Spleen (tissue), 11 donors: ENCODE data around the gene HLA-DQB2. TPM values are rescaled to one million over a fixed set of nuclear protein-coding genes. Genes with fewer than 3 reads are reported as not detected.
"Not testable (repeated sequence)": the region's sequence is repeated elsewhere in the genome, so short reads cannot be mapped to it uniquely, and the experiment has no call there.

Source experiments
- DNase-seq: peaks from one replicate; pipeline ENCODE4 v3.0.0-alpha.2; 2020
- H3K27ac ChIP-seq, 8 donors: fragments of 200-600 bp; sonication (generic) in 7 of 8; 1 replicate in 4 of 8; 2 replicates in 4 of 8; pipeline versions ENCODE4 v1.5.0 to v1.8.0; 2016 to 2021; ENCODE audit warnings: inconsistent platforms in 4 of 8, mild to moderate bottlenecking in 4 of 8, moderate library complexity in 1 of 8
- H3K27me3 ChIP-seq, 7 donors: fragments of 200-600 bp; sonication (generic) in 6 of 7; replicated peaks in 1 of 7; 1 replicate in 4 of 7; 2 replicates in 3 of 7; pipeline versions ENCODE4 v1.5.0 to v1.8.0; 2016 to 2021; ENCODE audit warnings: inconsistent platforms in 3 of 7, mild to moderate bottlenecking in 1 of 7
- H3K36me3 ChIP-seq, 6 donors: fragments of 200-600 bp; sonication (generic) in 5 of 6; 1 replicate in 4 of 6; 2 replicates in 2 of 6; pipeline versions ENCODE4 v1.5.0 to v1.8.0; 2016 to 2021; ENCODE audit warnings: inconsistent platforms in 2 of 6
- H3K4me1 ChIP-seq, 6 donors: fragments of 200-600 bp; sonication (generic) in 5 of 6; 1 replicate in 3 of 6; 2 replicates in 3 of 6; pipeline versions ENCODE4 v1.5.0 to v1.8.0; 2016 to 2021; ENCODE audit warnings: inconsistent platforms in 3 of 6
- H3K4me3 ChIP-seq, 8 donors: fragments of 200-600 bp; sonication (generic) in 7 of 8; 1 replicate in 4 of 8; 2 replicates in 4 of 8; pipeline versions ENCODE4 v1.5.0 to v1.8.0; 2016 to 2021; ENCODE audit warnings: inconsistent platforms in 4 of 8, mild to moderate bottlenecking in 4 of 8, moderate library complexity in 2 of 8
- H3K9me3 ChIP-seq, 8 donors: fragments of 200-600 bp; sonication (generic) in 7 of 8; 1 replicate in 4 of 8; 2 replicates in 4 of 8; pipeline versions ENCODE4 v1.5.0 to v1.8.0; 2016 to 2021; ENCODE audit warnings: inconsistent platforms in 4 of 8
- POLR2A ChIP-seq, 3 donors: fragments of 450-650 bp; IDR thresholded peaks; one replicate each; pipeline ENCODE4 v1.5.1; 2017; ENCODE audit warnings: antibody characterized with exemption in 3 of 3, mild to moderate bottlenecking in 1 of 3
- POLR2AphosphoS5 ChIP-seq, 3 donors: sonication (generic); formaldehyde crosslinking; IDR thresholded peaks; one replicate each; pipeline ENCODE4 v1.5.1; 2017; ENCODE audit warnings: antibody characterized with exemption in 3 of 3
- WGBS, 5 donors: extraction: QIAGEN DNeasy Blood & Tissue Kit in 3 of 5; methylation state at CpG; one replicate each; pipeline versions ENCODE4 v1.1.5 to v1.1.7; 2013 to 2018; 5-methylcytosine and 5-hydroxymethylcytosine counted together
- intact Hi-C: fragments of 100-400 bp; cut with DNase I; formaldehyde crosslinking; loops from one replicate; pipeline ENCODE4 v1.15.0; 2023; ENCODE audit warnings: low total_unique reads
- polyA plus RNA-seq, 3 donors: library from polyadenylated mRNA; stranded (reverse); fragments of 200-250 nt; gene quantifications; one replicate each; pipeline ENCODE4 v1.2.1, GENCODE V29; 2013
- total RNA-seq, 7 donors: library from RNA; depleted of rRNA in 3 of 7; stranded (reverse); fragments of >200 nt in 3 of 7; fragmentation: NEBNext Ultra II Directional in 4 of 7; extraction: Animal tissue kit (Norgen Biotek cat#: 25700) in 4 of 7; gene quantifications; one replicate each; pipeline versions ENCODE4 v1.1.0 to v1.2.1, GENCODE V29; 2016 to 2021
- TF ChIP-seq, protein P1 (sequence below), 11 experiments: fragments of 200-600 bp in 7 of 11; fragments of 450-650 bp in 4 of 11; sonication (generic) in 4 of 11; IDR thresholded peaks in 8 of 11; conservative IDR thresholded peaks in 3 of 11; 1 replicate in 7 of 11; 2 replicates in 4 of 11; pipeline versions ENCODE4 v1.4.0 to v1.8.0; 2016 to 2021; ENCODE audit warnings: antibody characterized with exemption in 11 of 11, inconsistent platforms in 4 of 11, mild to moderate bottlenecking in 1 of 11
- donor health status: healthy with polysubstance abuse.
- donor health status: DM: no; HTN: no; CAD: no; lungs with moderate emphysema.
- donor health status: DM: no; HTN: no; CAD: no.
- donor health status: Bipolar disorder and iron deficiency.
- donor health status: healthy.
- donor health status: DM: no; HTN: no; CAD: no.
- donor health status: DM: yes; HTN: yes; CAD: no.

HLA-DQB2 gene
- total and polyA plus RNA-seq, 10 donors = 0.88 to 72.6 (median 5.8) TPM; not detected in 2

DNA sequence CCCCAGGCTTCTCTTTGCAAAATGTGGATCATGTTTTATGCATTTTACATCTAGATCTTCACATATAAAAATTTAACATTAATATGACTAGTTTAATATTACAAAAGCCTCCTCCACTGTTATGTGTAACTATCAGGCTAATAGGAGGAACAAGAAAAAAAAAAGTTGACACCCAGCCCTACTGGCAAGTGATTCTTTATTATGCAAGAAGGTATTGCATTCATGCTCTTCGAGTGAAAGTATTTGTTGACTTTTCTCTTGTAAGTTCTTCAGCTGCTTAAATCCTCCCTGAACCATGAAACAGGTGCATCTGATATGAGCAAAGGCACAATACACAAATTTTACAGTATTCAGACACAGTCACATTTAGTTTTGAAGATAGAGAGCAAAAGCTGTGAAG lies 716 bp upstream of the HLA-DQB2 start:
- peaks cover 0 to 58% (median 4%) of the 10 kb centered on the region in 7 donors for H3K27me3 ChIP-seq
- no peaks in the 10 kb centered on the region for H3K9me3 ChIP-seq
- no peak overlapping the region for H3K27ac ChIP-seq
- WGBS, 5 donors = 25 to 55% (median 40%) methylated on average over 1 of the region's 1 CpG
- intact Hi-C loops = no loop called here
- H3K4me1 ChIP-seq = no peaks in the 10 kb centered on the region
- H3K36me3 ChIP-seq = no peaks in the 10 kb centered on the region
- DNase-seq = no peak
- TF ChIP-seq POLR2A (IDR thresholded peaks at IDR 0.05) (no peak), POLR2AphosphoS5 (IDR thresholded peaks at IDR 0.05) (no peak)
- TF ChIP-seq, protein P1, sequence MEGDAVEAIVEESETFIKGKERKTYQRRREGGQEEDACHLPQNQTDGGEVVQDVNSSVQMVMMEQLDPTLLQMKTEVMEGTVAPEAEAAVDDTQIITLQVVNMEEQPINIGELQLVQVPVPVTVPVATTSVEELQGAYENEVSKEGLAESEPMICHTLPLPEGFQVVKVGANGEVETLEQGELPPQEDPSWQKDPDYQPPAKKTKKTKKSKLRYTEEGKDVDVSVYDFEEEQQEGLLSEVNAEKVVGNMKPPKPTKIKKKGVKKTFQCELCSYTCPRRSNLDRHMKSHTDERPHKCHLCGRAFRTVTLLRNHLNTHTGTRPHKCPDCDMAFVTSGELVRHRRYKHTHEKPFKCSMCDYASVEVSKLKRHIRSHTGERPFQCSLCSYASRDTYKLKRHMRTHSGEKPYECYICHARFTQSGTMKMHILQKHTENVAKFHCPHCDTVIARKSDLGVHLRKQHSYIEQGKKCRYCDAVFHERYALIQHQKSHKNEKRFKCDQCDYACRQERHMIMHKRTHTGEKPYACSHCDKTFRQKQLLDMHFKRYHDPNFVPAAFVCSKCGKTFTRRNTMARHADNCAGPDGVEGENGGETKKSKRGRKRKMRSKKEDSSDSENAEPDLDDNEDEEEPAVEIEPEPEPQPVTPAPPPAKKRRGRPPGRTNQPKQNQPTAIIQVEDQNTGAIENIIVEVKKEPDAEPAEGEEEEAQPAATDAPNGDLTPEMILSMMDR (IDR thresholded peaks at IDR 0.05 in 8 of 11, conservative IDR thresholded peaks at IDR 0.05 in 3 of 11) = no peak
- no peak overlapping the region for H3K4me3 ChIP-seq

DNA sequence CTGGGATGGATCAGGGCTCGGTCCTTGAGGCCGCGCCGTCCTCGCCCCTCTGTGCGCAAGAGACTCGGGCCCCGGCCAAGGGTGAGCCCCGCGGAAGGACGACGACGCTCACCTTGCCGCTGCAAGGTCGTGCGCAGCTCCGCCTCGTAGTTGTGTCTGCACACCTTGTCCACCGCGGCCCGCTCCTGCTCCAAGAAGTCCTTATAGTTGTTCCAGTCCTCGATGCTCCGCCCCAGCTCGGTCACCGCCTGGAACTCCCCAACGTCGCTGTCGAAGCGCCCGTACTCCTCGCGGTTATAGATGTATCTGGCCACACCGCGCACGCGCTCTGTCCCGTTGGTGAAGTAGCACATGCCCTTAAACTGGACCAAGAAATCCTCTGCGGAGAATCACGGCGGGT lies 1.8 kb downstream of the HLA-DQB2 start:
- no peaks in the 10 kb centered on the region for H3K36me3 ChIP-seq
- TF ChIP-seq POLR2A (IDR thresholded peaks at IDR 0.05) (no peak), POLR2AphosphoS5 (IDR thresholded peaks at IDR 0.05) (no peak)
- TF ChIP-seq, protein P1 (IDR thresholded peaks at IDR 0.05 in 8 of 11, conservative IDR thresholded peaks at IDR 0.05 in 3 of 11) = no peak
- H3K4me3 ChIP-seq = no peak overlapping the region
- intact Hi-C loops = no loop called here
- H3K27me3 ChIP-seq = peaks cover 0 to 40% (median 4%) of the 10 kb centered on the region in 7 donors
- DNase-seq = no peak
- H3K9me3 ChIP-seq = no peaks in the 10 kb centered on the region
- no peak overlapping the region for H3K27ac ChIP-seq
- WGBS, 5 donors = 61 to 78% (median 71%) methylated on average over 36 to 40 of the region's 40 CpGs
- H3K4me1 ChIP-seq = no peaks in the 10 kb centered on the region

DNA sequence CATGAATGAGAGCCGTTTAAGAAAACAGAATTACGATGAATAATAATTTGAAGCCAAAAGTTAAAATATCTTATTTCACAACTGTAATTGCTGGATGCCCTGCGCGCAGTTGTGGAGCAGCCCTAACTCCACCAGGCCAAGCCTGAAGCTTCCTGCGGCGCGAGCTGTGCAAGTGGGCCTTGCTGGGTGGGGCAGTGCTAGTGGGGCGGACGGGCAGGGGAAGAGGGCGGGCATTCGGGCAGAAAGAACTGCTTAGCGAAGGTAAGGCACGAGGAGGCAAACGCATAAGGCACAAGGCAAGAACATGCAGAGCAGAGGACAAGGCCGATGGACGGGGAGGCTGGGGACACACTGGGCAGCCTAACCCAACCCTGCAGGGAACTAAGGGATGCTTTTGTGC lies 2.3 kb downstream of the HLA-DQB2 start:
- H3K36me3 ChIP-seq = no peaks in the 10 kb centered on the region
- no peak overlapping the region for H3K4me3 ChIP-seq
- WGBS, 5 donors = 82 to 93% (median 89%) methylated on average over 16 of the region's 16 CpGs
- no peak overlapping the region for H3K27ac ChIP-seq
- intact Hi-C loops = no loop called here
- H3K27me3 ChIP-seq = peaks cover 0 to 40% (median 4%) of the 10 kb centered on the region in 7 donors
- no peaks in the 10 kb centered on the region for H3K9me3 ChIP-seq
- DNase-seq = no peak
- no peaks in the 10 kb centered on the region for H3K4me1 ChIP-seq
- no peak for TF ChIP-seq POLR2A (IDR thresholded peaks at IDR 0.05)

DNA sequence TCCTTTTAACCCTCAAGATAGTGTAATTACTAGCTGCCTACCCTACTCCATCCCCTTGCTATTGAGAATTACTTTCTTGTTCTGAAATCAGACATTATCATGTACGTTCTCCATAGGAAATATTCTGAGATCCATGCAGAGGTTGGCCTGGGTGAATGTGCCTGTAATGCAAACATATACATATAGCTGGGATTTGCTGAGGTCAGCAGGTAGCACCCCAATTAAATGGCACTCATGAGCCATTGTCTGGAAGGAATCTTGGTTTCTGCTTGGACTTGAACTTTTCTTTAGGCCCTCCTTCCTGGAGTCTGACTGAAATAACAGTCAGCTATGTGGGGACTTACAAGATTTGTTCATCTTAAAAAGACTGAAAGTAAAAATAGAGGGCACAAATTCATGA lies 3.7 kb downstream of the HLA-DQB2 start:
- TF ChIP-seq, protein P1 (IDR thresholded peaks at IDR 0.05 in 8 of 11, conservative IDR thresholded peaks at IDR 0.05 in 3 of 11) = no peak
- no peak for TF ChIP-seq POLR2A (IDR thresholded peaks at IDR 0.05)
- TF ChIP-seq POLR2AphosphoS5 (IDR thresholded peaks at IDR 0.05) = no peak
- H3K36me3 ChIP-seq = no peaks in the 10 kb centered on the region
- H3K27ac ChIP-seq = no peak overlapping the region
- peaks cover 0 to 32% (median 4%) of the 10 kb centered on the region in 7 donors for H3K27me3 ChIP-seq
- no peak overlapping the region for H3K4me3 ChIP-seq
- no peaks in the 10 kb centered on the region for H3K4me1 ChIP-seq
- no peak for DNase-seq
- intact Hi-C loops = no loop called here
- no peaks in the 10 kb centered on the region for H3K9me3 ChIP-seq
- WGBS, 5 donors = 79 to 89% (median 85%) methylated on average over 1 of the region's 1 CpG

DNA sequence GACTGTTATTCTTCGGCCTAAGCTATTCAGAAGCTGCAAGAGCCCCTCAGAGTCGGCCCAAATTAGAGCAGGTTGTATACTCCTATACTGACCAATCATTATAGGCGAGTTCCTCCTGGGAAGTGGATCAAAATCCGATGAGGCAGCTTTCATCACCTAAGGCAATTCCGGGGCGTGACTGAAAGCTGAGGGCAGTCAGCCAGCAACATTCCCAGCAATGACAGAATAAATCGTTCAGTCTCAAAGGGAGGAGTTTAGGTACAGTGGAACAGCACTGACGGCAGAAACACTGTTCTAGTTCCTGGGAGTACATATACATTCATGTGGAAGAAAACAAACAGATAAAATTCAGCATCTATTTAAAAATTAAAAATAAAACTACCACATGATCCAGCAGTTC lies 10.8 kb downstream of the HLA-DQB2 start:
- H3K4me1 ChIP-seq = no peaks in the 10 kb centered on the region
- WGBS, 5 donors = 49 to 88% (median 60%) methylated on average over 8 of the region's 8 CpGs
- peaks cover 0 to 36% (median 0%) of the 10 kb centered on the region in 7 donors for H3K27me3 ChIP-seq
- DNase-seq = no peak
- H3K36me3 ChIP-seq = no peaks in the 10 kb centered on the region
- TF ChIP-seq POLR2AphosphoS5 (IDR thresholded peaks at IDR 0.05) (no peak), POLR2A (IDR thresholded peaks at IDR 0.05) (no peak)
- TF ChIP-seq, protein P1 (IDR thresholded peaks at IDR 0.05 in 8 of 11, conservative IDR thresholded peaks at IDR 0.05 in 3 of 11) = no peak
- intact Hi-C loops = no loop called here
- H3K4me3 ChIP-seq = no peak overlapping the region
- no peaks in the 10 kb centered on the region for H3K9me3 ChIP-seq
- no peak overlapping the region for H3K27ac ChIP-seq

DNA sequence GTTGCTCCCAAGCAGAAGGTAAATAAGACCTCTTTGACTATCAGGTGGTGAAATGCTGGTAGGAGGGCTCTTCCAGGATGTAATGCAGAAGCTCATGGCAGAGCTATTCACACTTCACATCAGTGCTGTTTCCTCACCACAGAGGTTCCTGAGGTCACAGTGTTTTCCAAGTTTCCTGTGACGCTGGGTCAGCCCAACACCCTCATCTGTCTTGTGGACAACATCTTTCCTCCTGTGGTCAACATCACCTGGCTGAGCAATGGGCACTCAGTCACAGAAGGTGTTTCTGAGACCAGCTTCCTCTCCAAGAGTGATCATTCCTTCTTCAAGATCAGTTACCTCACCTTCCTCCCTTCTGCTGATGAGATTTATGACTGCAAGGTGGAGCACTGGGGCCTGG lies 17.7 kb downstream of the HLA-DQB2 start:
- peaks cover 0 to 44% (median 0%) of the 10 kb centered on the region in 7 donors for H3K27me3 ChIP-seq
- H3K36me3 ChIP-seq, H3K4me3 ChIP-seq, H3K9me3 ChIP-seq, DNase-seq, H3K27ac ChIP-seq, H3K4me1 ChIP-seq, intact Hi-C loops: not testable (repeated sequence)
- 22 to 72% (median 52%) methylated on average over 1 of the region's 1 CpG for WGBS, 5 donors
